ENCODE data around the gene ST6GALNAC2. TPM values are rescaled to one million over a fixed set of nuclear protein-coding genes. Genes with fewer than 3 reads are reported as not detected.

The ST6GALNAC2 gene
- total and polyA plus RNA-seq, 8 donors = 1.2 to 17.8 (median 4.7) TPM

DNA sequence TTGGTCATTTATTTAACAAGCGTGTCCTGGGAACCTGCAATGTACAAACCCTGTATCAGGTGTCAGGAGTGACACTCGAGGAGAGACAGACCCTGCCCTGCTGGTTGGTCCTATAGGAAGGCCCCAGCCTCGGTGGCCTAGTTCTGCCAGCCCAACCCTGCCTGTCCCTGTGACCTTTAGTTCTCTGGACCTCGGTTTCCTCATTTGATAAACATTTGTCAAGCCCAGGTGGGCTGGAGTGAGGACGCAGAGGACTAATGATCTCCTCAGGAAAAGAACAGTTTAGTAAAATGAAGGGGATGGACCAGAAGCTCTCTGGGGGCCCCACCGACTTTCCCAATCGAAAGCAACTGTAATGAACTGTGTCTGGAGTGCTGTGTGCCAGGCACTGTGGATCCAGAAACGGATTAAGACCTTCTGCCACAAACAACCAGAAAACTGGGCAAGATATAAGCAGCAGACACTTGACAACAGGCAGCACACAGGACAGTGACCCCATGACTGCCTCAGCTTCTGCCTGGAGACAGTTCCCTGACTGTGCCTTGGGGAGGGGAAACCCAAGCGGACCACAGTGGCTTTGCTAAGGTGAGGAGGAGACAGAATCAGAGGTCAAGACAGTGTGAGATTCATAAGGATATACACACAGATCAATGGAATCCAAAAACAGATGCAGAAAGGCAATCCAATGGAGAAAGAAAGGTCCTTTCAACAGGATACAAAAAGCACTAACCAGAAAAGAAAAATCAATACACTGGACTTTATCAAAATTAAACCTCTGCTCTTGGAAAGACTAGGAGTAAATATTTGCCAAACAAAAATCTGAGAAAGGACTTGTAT is 37.1 kb downstream of the ST6GALNAC2 start:
- 28 to 50% (median 31%) methylated on average over 9 of the region's 9 CpGs for WGBS, 5 donors
- TF ChIP-seq, protein P1, sequence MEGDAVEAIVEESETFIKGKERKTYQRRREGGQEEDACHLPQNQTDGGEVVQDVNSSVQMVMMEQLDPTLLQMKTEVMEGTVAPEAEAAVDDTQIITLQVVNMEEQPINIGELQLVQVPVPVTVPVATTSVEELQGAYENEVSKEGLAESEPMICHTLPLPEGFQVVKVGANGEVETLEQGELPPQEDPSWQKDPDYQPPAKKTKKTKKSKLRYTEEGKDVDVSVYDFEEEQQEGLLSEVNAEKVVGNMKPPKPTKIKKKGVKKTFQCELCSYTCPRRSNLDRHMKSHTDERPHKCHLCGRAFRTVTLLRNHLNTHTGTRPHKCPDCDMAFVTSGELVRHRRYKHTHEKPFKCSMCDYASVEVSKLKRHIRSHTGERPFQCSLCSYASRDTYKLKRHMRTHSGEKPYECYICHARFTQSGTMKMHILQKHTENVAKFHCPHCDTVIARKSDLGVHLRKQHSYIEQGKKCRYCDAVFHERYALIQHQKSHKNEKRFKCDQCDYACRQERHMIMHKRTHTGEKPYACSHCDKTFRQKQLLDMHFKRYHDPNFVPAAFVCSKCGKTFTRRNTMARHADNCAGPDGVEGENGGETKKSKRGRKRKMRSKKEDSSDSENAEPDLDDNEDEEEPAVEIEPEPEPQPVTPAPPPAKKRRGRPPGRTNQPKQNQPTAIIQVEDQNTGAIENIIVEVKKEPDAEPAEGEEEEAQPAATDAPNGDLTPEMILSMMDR (IDR thresholded peaks at IDR 0.05) = no peak
- TF ChIP-seq POLR2AphosphoS5 (IDR thresholded peaks at IDR 0.05) = no peak
- TF ChIP-seq POLR2A (IDR thresholded peaks at IDR 0.05) = no peak
- TF ChIP-seq EP300 (IDR thresholded peaks at IDR 0.05) = no peak
- no peaks in the 10 kb centered on the region for H3K9me3 ChIP-seq
- H3K4me1 ChIP-seq = peaks cover 42 to 70% (median 64%) of the 10 kb centered on the region in 4 donors
- no peaks in the 10 kb centered on the region for H3K36me3 ChIP-seq
- no peak for DNase-seq
- intact Hi-C loops (cut with DNase I; ENCODE audit: low total_unique reads) = no loop called here
- H3K4me3 ChIP-seq = no peak overlapping the region
- H3K27me3 ChIP-seq = peaks cover 0 to 19% (median 2%) of the 10 kb centered on the region in 3 donors
- peak overlapping the region in 4 of 5 donors; percentile 1 to 74 (median 64) for H3K27ac ChIP-seq

DNA sequence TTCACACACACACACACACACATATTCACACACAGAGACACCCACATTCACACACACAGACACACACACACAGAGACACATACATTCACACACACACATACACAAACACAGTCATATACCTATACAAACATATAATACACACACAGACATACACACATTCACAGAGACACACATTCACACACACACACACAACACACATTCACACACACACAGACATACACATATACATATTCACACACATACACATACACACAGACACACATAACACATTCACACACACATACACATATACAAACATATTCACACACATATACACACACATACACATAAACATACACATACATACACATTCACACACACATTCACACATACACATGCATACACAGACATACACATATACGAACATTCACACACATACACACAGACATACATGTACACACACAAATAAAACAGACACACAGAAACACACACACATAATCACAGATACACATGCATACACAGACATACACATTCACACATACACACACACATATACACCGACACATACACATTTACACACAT is 37.9 kb downstream of the ST6GALNAC2 start:
- intact Hi-C loops (cut with DNase I; ENCODE audit: low total_unique reads) = no loop called here
- WGBS, 5 donors = 81 to 91% (median 87%) methylated on average over 2 of the region's 2 CpGs
- TF ChIP-seq, protein P1 (IDR thresholded peaks at IDR 0.05) = no peak
- TF ChIP-seq POLR2AphosphoS5 (IDR thresholded peaks at IDR 0.05) (no peak), EP300 (IDR thresholded peaks at IDR 0.05) (no peak), POLR2A (IDR thresholded peaks at IDR 0.05) (peak in 1 of 4 donors; percentile 77)

DNA sequence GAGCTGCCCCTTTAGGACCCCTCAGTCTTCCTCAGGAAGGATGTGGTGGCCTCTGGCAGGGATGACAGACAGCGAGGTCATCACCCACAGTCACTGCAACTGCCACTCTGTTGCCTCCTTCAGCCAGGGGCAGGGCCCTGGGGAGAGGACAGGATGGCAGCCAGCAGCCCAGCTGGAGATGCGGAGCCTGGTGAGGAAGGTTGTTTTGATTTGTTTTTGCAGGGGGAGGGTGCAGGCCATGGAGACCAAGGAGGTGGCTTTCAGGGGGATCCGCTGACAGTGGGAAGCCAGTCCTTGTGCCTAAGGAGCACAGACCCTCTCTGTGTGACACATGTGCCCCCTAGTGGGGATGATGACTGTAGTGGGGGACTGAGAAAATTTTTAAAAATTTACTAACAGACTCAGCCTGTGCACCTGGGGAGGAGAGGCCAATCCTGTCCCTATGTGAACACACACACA is 38.4 kb downstream of the ST6GALNAC2 start:
- no peaks in the 10 kb centered on the region for H3K9me3 ChIP-seq
- H3K27me3 ChIP-seq = peaks cover 0 to 32% (median 2%) of the 10 kb centered on the region in 3 donors
- TF ChIP-seq, protein P1 (IDR thresholded peaks at IDR 0.05) = peak in 5 of 7 experiments; percentile 35 to 65 (median 46)
- TF ChIP-seq POLR2AphosphoS5 (IDR thresholded peaks at IDR 0.05) (no peak), POLR2A (IDR thresholded peaks at IDR 0.05) (no peak), EP300 (IDR thresholded peaks at IDR 0.05) (no peak)
- peaks cover 42 to 71% (median 64%) of the 10 kb centered on the region in 4 donors for H3K4me1 ChIP-seq
- no peaks in the 10 kb centered on the region for H3K36me3 ChIP-seq
- intact Hi-C loops (cut with DNase I; ENCODE audit: low total_unique reads) = no loop called here
- peak overlapping the region; percentile 21 to 63 (median 47) for H3K27ac ChIP-seq
- 32 to 45% (median 41%) methylated on average over 2 to 3 of the region's 3 CpGs for WGBS, 5 donors
- H3K4me3 ChIP-seq = no peak overlapping the region
- peak; percentile 51 to 89 for DNase-seq

More for the DNA sequence above, 37.9 kb downstream of the ST6GALNAC2 start:
- Histone ChIP-seq H3K4me3 (no peak overlapping the region), H3K27ac (no peak overlapping the region), H3K4me1 (peaks cover 42 to 71% (median 64%) of the 10 kb centered on the region in 4 donors), H3K9me3 (no peaks in the 10 kb centered on the region), H3K36me3 (no peaks in the 10 kb centered on the region), H3K27me3 (peaks cover 0 to 28% (median 2%) of the 10 kb centered on the region in 3 donors)
- DNase-seq = no peak

DNA sequence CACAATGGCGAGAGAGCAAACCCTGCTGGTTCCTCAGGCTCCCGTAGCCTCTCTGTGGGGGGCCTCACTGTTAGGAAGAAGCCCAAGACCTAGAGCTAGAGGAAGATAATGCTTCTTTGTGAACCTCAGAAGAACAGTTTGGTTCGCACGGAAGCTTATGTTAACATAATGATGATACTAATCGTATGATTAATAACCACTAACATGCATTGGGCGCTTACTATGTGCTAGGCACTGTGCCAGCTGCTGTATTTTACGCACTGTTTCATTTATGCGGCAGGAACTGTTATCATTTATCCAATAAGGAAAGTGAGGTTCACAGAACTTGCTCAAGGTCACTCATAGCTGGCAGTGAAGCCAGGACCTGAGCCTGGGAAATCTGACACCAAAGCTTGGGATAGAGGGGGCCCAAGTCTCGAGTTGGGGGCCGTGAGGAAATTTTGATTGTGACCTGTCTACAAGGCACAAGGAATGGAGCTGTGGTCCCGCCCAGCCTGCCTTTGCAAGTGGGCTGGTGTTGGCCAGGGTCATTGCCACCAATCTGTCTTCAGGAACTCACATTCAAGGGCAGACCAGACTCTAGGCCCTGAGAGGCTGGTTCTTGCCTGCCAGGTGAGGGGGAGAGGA is 39.0 kb downstream of the ST6GALNAC2 start:
- H3K4me1 ChIP-seq = peaks cover 42 to 71% (median 63%) of the 10 kb centered on the region in 4 donors
- DNase-seq = peak in 1 of 2 donors; percentile 62
- 22 to 37% (median 25%) methylated on average over 11 of the region's 11 CpGs for WGBS, 5 donors
- peak overlapping the region; percentile 21 to 63 (median 47) for H3K27ac ChIP-seq
- TF ChIP-seq EP300 (IDR thresholded peaks at IDR 0.05) = no peak
- no peak for TF ChIP-seq POLR2AphosphoS5 (IDR thresholded peaks at IDR 0.05)
- TF ChIP-seq POLR2A (IDR thresholded peaks at IDR 0.05) = no peak
- TF ChIP-seq, protein P1 (IDR thresholded peaks at IDR 0.05) = no peak
- no peak overlapping the region for H3K4me3 ChIP-seq
- H3K36me3 ChIP-seq = no peaks in the 10 kb centered on the region
- H3K27me3 ChIP-seq = peaks cover 0 to 36% (median 2%) of the 10 kb centered on the region in 3 donors
- intact Hi-C loops (cut with DNase I; ENCODE audit: low total_unique reads) = no loop called here
- no peaks in the 10 kb centered on the region for H3K9me3 ChIP-seq

All from stomach (tissue), 9 donors.